Measurements from ENCODE around the gene LRIG1.
A peak's percentile ranks its signal among the peaks of the same experiment; 100 is the strongest.

LRIG1 gene

GRCh38 chr3:66472313-66473134 is 28.3 kb downstream of the LRIG1 start:
- Mint-ChIP-seq H3K9me3 (no peaks in the 10 kb centered on the region), H3K36me3 (peaks cover 6% of the 10 kb centered on the region), H3K27ac (peak overlapping the region; percentile 89), H3K4me1 (peaks cover 61% of the 10 kb centered on the region), H3K4me3 (peak overlapping the region; percentile 62), H3K27me3 (no peaks in the 10 kb centered on the region)

- Mint-ChIP-seq H3K27ac (peak overlapping the region; percentile 55), H3K27me3 (no peaks in the 10 kb centered on the region), H3K9me3 (no peaks in the 10 kb centered on the region), H3K4me1 (peaks cover 70% of the 10 kb centered on the region), H3K36me3 (peaks cover 7% of the 10 kb centered on the region), H3K4me3 (no peak overlapping the region)
Measured at GRCh38 chr3:66470956-66471686, 29.7 kb downstream of the LRIG1 start.

- peak overlapping the region; percentile 84 for H3K27ac Mint-ChIP-seq
- peaks cover 9% of the 10 kb centered on the region for H3K36me3 Mint-ChIP-seq
- H3K27me3 Mint-ChIP-seq = no peaks in the 10 kb centered on the region
- peak overlapping the region; percentile 11 for H3K4me3 Mint-ChIP-seq
- H3K4me1 Mint-ChIP-seq = peaks cover 77% of the 10 kb centered on the region
- H3K9me3 Mint-ChIP-seq = no peaks in the 10 kb centered on the region
Measured at GRCh38 chr3:66470285-66470684, 30.5 kb downstream of the LRIG1 start.

- Mint-ChIP-seq H3K9me3 (no peaks in the 10 kb centered on the region), H3K27me3 (no peaks in the 10 kb centered on the region), H3K4me3 (peak overlapping the region; percentile 76), H3K27ac (peak overlapping the region; percentile 95), H3K36me3 (peaks cover 9% of the 10 kb centered on the region), H3K4me1 (peaks cover 76% of the 10 kb centered on the region)
Measured at GRCh38 chr3:66469220-66469640, 31.6 kb downstream of the LRIG1 start.

GRCh38 chr3:66467996-66468735 is 32.7 kb downstream of the LRIG1 start:
- Mint-ChIP-seq H3K36me3 (peaks cover 5% of the 10 kb centered on the region), H3K27me3 (no peaks in the 10 kb centered on the region), H3K27ac (peak overlapping the region; percentile 95), H3K4me1 (peaks cover 73% of the 10 kb centered on the region), H3K9me3 (no peaks in the 10 kb centered on the region), H3K4me3 (peak overlapping the region; percentile 66)

DNA sequence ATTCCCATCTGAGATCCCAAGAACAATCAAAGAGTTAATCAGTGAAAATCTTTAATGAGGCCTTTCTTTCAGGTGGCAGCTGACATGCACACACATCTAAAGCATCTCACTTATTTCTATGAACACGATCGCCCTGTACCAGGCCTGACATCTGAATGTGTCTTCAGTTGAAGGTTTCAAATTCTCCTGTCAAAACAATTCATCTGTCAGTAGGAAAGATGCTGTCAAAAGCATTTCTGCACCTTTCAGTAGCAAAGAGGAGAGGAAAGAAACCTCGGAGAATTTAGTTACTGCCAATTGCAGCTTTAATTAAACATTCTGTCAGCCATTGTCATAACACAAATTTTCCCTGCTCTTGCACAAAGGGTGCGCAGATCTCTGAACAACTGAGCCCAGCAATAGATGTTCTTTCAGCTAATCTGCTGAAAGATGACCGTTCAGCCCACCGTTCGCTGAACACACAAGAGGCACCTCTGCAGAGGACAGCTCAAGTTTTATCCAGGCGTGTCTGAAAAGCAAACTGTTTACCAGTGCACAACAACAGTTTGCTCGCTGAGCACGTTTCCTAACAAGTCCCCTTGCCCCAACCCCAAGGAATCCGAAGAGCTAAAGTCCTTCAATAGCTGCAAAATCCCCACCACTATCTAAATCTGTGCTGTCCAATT is 34.1 kb downstream of the LRIG1 start:
- Mint-ChIP-seq H3K27ac (peak overlapping the region; percentile 56), H3K4me3 (no peak overlapping the region), H3K27me3 (no peaks in the 10 kb centered on the region), H3K36me3 (peaks cover 5% of the 10 kb centered on the region), H3K9me3 (no peaks in the 10 kb centered on the region), H3K4me1 (peaks cover 65% of the 10 kb centered on the region)

DNA sequence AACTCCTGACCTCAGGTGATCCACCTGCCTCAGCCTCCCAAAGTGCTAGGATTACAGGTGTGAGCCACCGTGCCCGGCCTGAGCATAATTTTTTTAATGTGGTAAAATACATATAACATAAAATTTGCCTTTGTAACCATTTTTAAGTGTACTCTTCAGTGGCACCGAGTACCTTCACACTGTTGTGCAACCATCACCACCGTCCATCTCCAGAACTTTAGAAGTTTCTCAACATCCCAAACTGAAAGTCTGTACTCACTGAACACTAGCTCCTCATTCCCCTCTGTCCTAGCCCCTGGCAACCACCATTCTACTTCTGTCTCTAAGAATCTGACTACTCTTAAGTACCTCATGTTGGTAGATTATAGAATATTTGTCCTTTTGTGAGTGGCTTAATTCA is 35.2 kb downstream of the LRIG1 start:
- Mint-ChIP-seq H3K4me1 (peaks cover 58% of the 10 kb centered on the region), H3K9me3 (no peaks in the 10 kb centered on the region), H3K27ac (peak overlapping the region; percentile 79), H3K27me3 (no peaks in the 10 kb centered on the region), H3K4me3 (no peak overlapping the region), H3K36me3 (peaks cover 5% of the 10 kb centered on the region)

- Mint-ChIP-seq H3K27ac (no peak overlapping the region), H3K4me3 (no peak overlapping the region), H3K9me3 (no peaks in the 10 kb centered on the region), H3K36me3 (peaks cover 3% of the 10 kb centered on the region), H3K27me3 (no peaks in the 10 kb centered on the region), H3K4me1 (peaks cover 54% of the 10 kb centered on the region)
Measured at GRCh38 chr3:66465034-66465433, 35.8 kb downstream of the LRIG1 start.

- Mint-ChIP-seq H3K4me1 (peaks cover 49% of the 10 kb centered on the region), H3K36me3 (peaks cover 3% of the 10 kb centered on the region), H3K27ac (no peak overlapping the region), H3K4me3 (no peak overlapping the region), H3K9me3 (no peaks in the 10 kb centered on the region), H3K27me3 (no peaks in the 10 kb centered on the region)
Measured at GRCh38 chr3:66464512-66464894, 36.3 kb downstream of the LRIG1 start.

DNA sequence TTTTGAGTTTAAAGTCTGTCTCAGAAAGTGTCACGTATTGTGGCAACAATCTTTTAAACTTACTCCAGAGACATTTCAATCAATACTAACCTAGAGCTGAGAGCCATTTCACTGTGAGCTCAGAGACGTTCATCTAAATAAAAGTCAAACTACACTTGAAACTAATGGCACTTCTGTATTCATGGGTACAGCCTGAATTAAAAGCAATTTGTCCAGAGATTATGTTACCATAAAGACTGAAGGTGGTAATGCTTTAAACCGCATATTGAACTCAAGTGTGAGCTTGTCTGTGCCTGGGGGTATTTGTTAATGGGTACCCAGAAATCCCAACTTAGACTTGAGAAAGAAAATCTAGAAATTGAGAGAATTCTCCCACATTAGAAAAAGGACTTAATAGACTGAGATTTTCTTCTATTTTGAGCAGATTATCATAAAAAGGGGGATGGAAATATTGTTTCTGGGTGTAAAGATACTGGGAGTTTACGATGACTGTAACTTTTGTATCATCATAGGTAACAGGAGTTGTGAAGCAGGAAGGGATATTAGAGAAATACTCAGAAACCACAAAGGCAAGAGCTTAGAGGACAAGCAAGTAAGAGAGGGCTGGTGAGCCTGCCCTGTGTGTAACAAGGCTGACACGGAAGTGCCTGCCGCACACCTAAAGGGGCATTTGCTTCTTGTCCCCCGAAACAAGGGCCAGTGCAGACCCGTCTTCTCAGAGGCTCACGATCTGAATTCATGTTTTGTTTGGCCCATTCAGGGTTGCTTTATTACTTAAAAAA is 36.9 kb downstream of the LRIG1 start:
- H3K4me1 Mint-ChIP-seq = peaks cover 43% of the 10 kb centered on the region
- no peak overlapping the region for H3K4me3 Mint-ChIP-seq
- no peaks in the 10 kb centered on the region for H3K9me3 Mint-ChIP-seq
- H3K36me3 Mint-ChIP-seq = peaks cover 5% of the 10 kb centered on the region
- H3K27me3 Mint-ChIP-seq = no peaks in the 10 kb centered on the region
- peak overlapping the region; percentile 76 for H3K27ac Mint-ChIP-seq

GRCh38 chr3:66463054-66463631 is 37.7 kb downstream of the LRIG1 start:
- Mint-ChIP-seq H3K4me1 (peaks cover 35% of the 10 kb centered on the region), H3K4me3 (no peak overlapping the region), H3K9me3 (no peaks in the 10 kb centered on the region), H3K27me3 (no peaks in the 10 kb centered on the region), H3K27ac (no peak overlapping the region), H3K36me3 (peaks cover 5% of the 10 kb centered on the region)

DNA sequence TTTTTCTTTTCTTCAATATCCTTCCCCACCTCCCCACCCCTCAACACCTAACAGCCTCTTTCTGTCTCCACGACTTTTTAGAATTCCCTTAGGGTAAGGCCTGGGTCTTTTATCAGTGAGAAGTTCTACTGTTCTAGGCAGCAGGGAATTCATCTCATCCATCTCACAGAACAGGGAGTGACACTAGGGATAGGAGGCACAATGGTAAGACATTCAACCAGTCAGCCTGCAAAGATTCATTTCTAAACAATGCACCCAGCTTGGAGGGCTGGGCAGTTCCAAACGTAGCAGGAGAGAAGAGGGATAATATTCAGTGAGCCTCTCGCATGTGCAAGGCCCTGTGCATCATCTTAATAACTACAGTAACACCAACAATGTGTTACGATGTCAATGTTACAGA is 43.6 kb downstream of the LRIG1 start:
- H3K36me3 Mint-ChIP-seq = peaks cover 6% of the 10 kb centered on the region
- no peaks in the 10 kb centered on the region for H3K27me3 Mint-ChIP-seq
- no peak overlapping the region for H3K4me3 Mint-ChIP-seq
- no peaks in the 10 kb centered on the region for H3K9me3 Mint-ChIP-seq
- no peak overlapping the region for H3K27ac Mint-ChIP-seq
- peaks cover 8% of the 10 kb centered on the region for H3K4me1 Mint-ChIP-seq

- H3K36me3 Mint-ChIP-seq = peaks cover 6% of the 10 kb centered on the region
- no peaks in the 10 kb centered on the region for H3K9me3 Mint-ChIP-seq
- no peak overlapping the region for H3K4me3 Mint-ChIP-seq
- H3K27me3 Mint-ChIP-seq = no peaks in the 10 kb centered on the region
- H3K4me1 Mint-ChIP-seq = peaks cover 8% of the 10 kb centered on the region
- H3K27ac Mint-ChIP-seq = no peak overlapping the region
Measured at GRCh38 chr3:66456711-66457173, 44.1 kb downstream of the LRIG1 start.

- H3K27ac Mint-ChIP-seq = no peak overlapping the region
- peaks cover 13% of the 10 kb centered on the region for H3K4me1 Mint-ChIP-seq
- no peaks in the 10 kb centered on the region for H3K9me3 Mint-ChIP-seq
- H3K36me3 Mint-ChIP-seq = peaks cover 17% of the 10 kb centered on the region
- H3K4me3 Mint-ChIP-seq = no peak overlapping the region
- H3K27me3 Mint-ChIP-seq = no peaks in the 10 kb centered on the region
Measured at GRCh38 chr3:66454464-66454859, 46.4 kb downstream of the LRIG1 start.

Measured in activated naive CD4-positive, alpha-beta T cell treated with anti-CD3 and anti-CD28 coated beads, Interleukin-2, amount 50 U/mL, for 24 hours (primary cell).